ENCODE results near the gene UCN2. TPM values are rescaled to one million over a fixed set of nuclear protein-coding genes. Genes with fewer than 3 reads are reported as not detected.

The UCN2 gene
- total RNA-seq, 4 donors from 2014 or later: not detected

- in situ Hi-C loops (cut with MboI; ENCODE audit: low pct_ligation_motif_present in 1 of 4, low pct_unique_long_range_greater_than_20kb in 1 of 4, low sequenced_read_pairs in 3 of 4) (no loop called here), intact Hi-C loops (cut with DNase I; ENCODE audit: low total_unique reads) (no loop called here)
- no peak for DNase-seq
- peak overlapping the region; percentile 44 to 67 (median 50) for H3K27ac ChIP-seq
- no peaks in the 10 kb centered on the region for H3K27me3 ChIP-seq
- WGBS, 2 donors (ENCODE audit: low coverage in 1 of 2): 19 to 25% methylated on average over 3 to 5 of the region's 5 CpGs
- peaks cover 11 to 38% (median 29%) of the 10 kb centered on the region in 4 donors for H3K4me1 ChIP-seq
- H3K4me3 ChIP-seq: peak overlapping the region in 3 of 4 donors; percentile 7 to 29 (median 11)
- no peaks in the 10 kb centered on the region for H3K9me3 ChIP-seq
- TF ChIP-seq EP300 (IDR thresholded peaks at IDR 0.05; ENCODE audit: low read depth) (no peak), POLR2AphosphoS5 (IDR thresholded peaks at IDR 0.05) (no peak), POLR2A (IDR thresholded peaks at IDR 0.05) (no peak), CTCF (IDR thresholded peaks at IDR 0.05) (no peak)
- H3K36me3 ChIP-seq: no peaks in the 10 kb centered on the region
Observed at GRCh38 chr3:48560648-48561018, 2.9 kb downstream of the UCN2 start.

- peak; percentile 43 for DNase-seq
Observed at GRCh38 chr3:48558493-48559134, 5.0 kb downstream of the UCN2 start.

GRCh38 chr3:48556796-48557626 lies 6.6 kb downstream of the UCN2 start, which contains the start of gene PFKFB4:
Gene PFKFB4, minus strand, starts transcription at chr3:48556803. Its CDS starts 26 bp downstream, at chr3:48556777.
- peak; percentile 100 for DNase-seq
- TF ChIP-seq CTCF (IDR thresholded peaks at IDR 0.05) (peak in 1 of 5 experiments; percentile 32), POLR2A (IDR thresholded peaks at IDR 0.05) (no peak), EP300 (IDR thresholded peaks at IDR 0.05; ENCODE audit: low read depth) (no peak), POLR2AphosphoS5 (IDR thresholded peaks at IDR 0.05) (peak in 1 of 3 donors; percentile 56)
- Histone ChIP-seq H3K27ac (peak within 1 kb of the TSS; percentile 75 to 88 (median 84)), H3K4me3 (peak within 1 kb of the TSS; percentile 27 to 59 (median 48)), H3K27me3 (no peaks in the 10 kb centered on the region), H3K9me3 (no peaks in the 10 kb centered on the region), H3K4me1 (peaks cover 11 to 59% (median 33%) of the 10 kb centered on the region in 4 donors), H3K36me3 (no peaks in the 10 kb centered on the region)
- 1% methylated on average over 41 of the region's 53 CpGs; no CpG with 5 or more reads in 1 of the 2 donors for WGBS, 2 donors (ENCODE audit: low coverage in 1 of 2)
- intact Hi-C loops (cut with DNase I; ENCODE audit: low total_unique reads) (no loop called here), in situ Hi-C loops (cut with MboI; ENCODE audit: low pct_ligation_motif_present in 1 of 4, low pct_unique_long_range_greater_than_20kb in 1 of 4, low sequenced_read_pairs in 3 of 4) (no loop called here)

More at GRCh38 chr3:48558493-48559134, 5.0 kb downstream of the UCN2 start:
- TF ChIP-seq EP300 (IDR thresholded peaks at IDR 0.05; ENCODE audit: low read depth) (no peak), POLR2AphosphoS5 (IDR thresholded peaks at IDR 0.05) (no peak), POLR2A (IDR thresholded peaks at IDR 0.05) (no peak), CTCF (IDR thresholded peaks at IDR 0.05) (no peak)
- no peak overlapping the region for H3K4me3 ChIP-seq
- peaks cover 11 to 47% (median 33%) of the 10 kb centered on the region in 4 donors for H3K4me1 ChIP-seq
- H3K27ac ChIP-seq: peak overlapping the region; percentile 75 to 88 (median 83)
- intact Hi-C loops (cut with DNase I; ENCODE audit: low total_unique reads) (no loop called here), in situ Hi-C loops (cut with MboI; ENCODE audit: low pct_ligation_motif_present in 1 of 4, low pct_unique_long_range_greater_than_20kb in 1 of 4, low sequenced_read_pairs in 3 of 4) (no loop called here)
- WGBS, 2 donors (ENCODE audit: low coverage in 1 of 2): 59% methylated on average over 6 of the region's 6 CpGs; no CpG with 5 or more reads in 1 of the 2 donors
- H3K9me3 ChIP-seq: no peaks in the 10 kb centered on the region
- no peaks in the 10 kb centered on the region for H3K27me3 ChIP-seq
- H3K36me3 ChIP-seq: no peaks in the 10 kb centered on the region

Data from transverse colon (tissue), 4 donors.